B cell (primary cell): ENCODE measurements around the gene STAM2. TPM values are rescaled to one million over a fixed set of nuclear protein-coding genes. Genes with fewer than 3 reads are reported as not detected.

Experiments
- ATAC-seq: fragments of 200-7000 bp; cut with Tn5 transposase; one replicate; pipeline ENCODE4 v1.10.0; 2021; ENCODE audit warnings: low read depth, mild to moderate bottlenecking, moderate number of reproducible peaks, moderate library complexity
- CTCF ChIA-PET: fragments of 350-600 bp; sonication (Branson Sonifier 250); formaldehyde crosslinking; loops from one replicate; lab custom pipeline; 2021; ENCODE audit warnings: antibody characterized with exemption, inconsistent platforms; lab: Charles Lee
- POLR2A ChIA-PET: fragments of 350-600 bp; sonication (Branson Sonifier 250); formaldehyde crosslinking; loops from one replicate; lab custom pipeline; 2021; ENCODE audit warnings: antibody characterized with exemption; lab: Charles Lee
- DNase-seq: peaks from one replicate; pipeline ENCODE4 v3.0.0; 2013
- H2AFZ ChIP-seq: 2 replicates; pipeline ENCODE4 v1.6.1; 2012; ENCODE audit warnings: mild to moderate bottlenecking, low read depth, low read length; ENCODE audit not compliant: insufficient read depth, poor library complexity, severe bottlenecking
- H3K27ac ChIP-seq, 2 donors: 1 replicate in 1 of 2; 2 replicates in 1 of 2; pipeline ENCODE4 v1.5.1; 2012 to 2013; ENCODE audit warnings: low read length in 2 of 2, mild to moderate bottlenecking in 2 of 2, moderate library complexity in 1 of 2
- H3K27me3 ChIP-seq, 4 experiments: fragments of 200-600 bp in 1 of 4; sonication (generic) in 1 of 4; replicated peaks in 1 of 4; 1 replicate in 2 of 4; 2 replicates in 2 of 4; pipeline versions ENCODE4 v1.6.1 to v1.7.0; 2013 to 2016; ENCODE audit warnings: low read length in 3 of 4, mild to moderate bottlenecking in 2 of 4, mixed read lengths in 1 of 4, moderate library complexity in 1 of 4; ENCODE audit not compliant: insufficient read depth in 4 of 4, control insufficient read depth in 3 of 4; ENCODE audit errors: control extremely low read depth in 1 of 4
- H3K36me3 ChIP-seq, 2 experiments: replicated peaks in 1 of 2; 1 replicate in 1 of 2; 2 replicates in 1 of 2; pipeline versions ENCODE4 v1.6.1 to v1.7.1; 2013; ENCODE audit warnings: low read length in 1 of 2; ENCODE audit not compliant: insufficient read depth in 2 of 2, control insufficient read depth in 1 of 2; ENCODE audit errors: control extremely low read depth in 1 of 2, extremely low read depth in 1 of 2
- H3K4me1 ChIP-seq, 2 donors: fragments of 200-600 bp in 1 of 2; sonication (generic) in 1 of 2; 1 replicate in 1 of 2; 2 replicates in 1 of 2; pipeline versions ENCODE4 v1.5.1 to v1.6.1; 2013 to 2017; ENCODE audit warnings: low read length in 2 of 2; ENCODE audit not compliant: control insufficient read depth in 2 of 2, insufficient read depth in 2 of 2
- H3K4me2 ChIP-seq: replicated peaks from 2 replicates; pipeline ENCODE3; 2012; ENCODE audit warnings: mild to moderate bottlenecking, low read depth, low read length; ENCODE audit not compliant: poor library complexity, severe bottlenecking
- H3K4me3 ChIP-seq, 5 experiments: fragments of 200-600 bp in 1 of 5; sonication (generic) in 1 of 5; 1 replicate in 3 of 5; 2 replicates in 2 of 5; pipeline versions ENCODE4 v1.5.1 to v1.7.0; 2011 to 2016; ENCODE audit warnings: low read length in 4 of 5, mild to moderate bottlenecking in 4 of 5, low read depth in 2 of 5, control low read depth in 1 of 5, moderate library complexity in 1 of 5; ENCODE audit not compliant: insufficient read depth in 1 of 5; ENCODE audit errors: control extremely low read depth in 1 of 5, extremely low read depth in 1 of 5
- H3K79me2 ChIP-seq: fragments of 200-600 bp; sonication (generic); one replicate; pipeline ENCODE4 v1.6.0; 2016; ENCODE audit warnings: low read length; ENCODE audit not compliant: control insufficient read depth, insufficient read depth
- H3K9ac ChIP-seq: fragments of 200-600 bp; sonication (generic); 2 replicates; pipeline ENCODE4 v1.6.1; 2017; ENCODE audit warnings: mild to moderate bottlenecking, low read length, moderate library complexity
- H3K9me3 ChIP-seq, 3 donors: one replicate each; pipeline versions ENCODE4 v1.6.1 to v1.7.1; 2013; ENCODE audit warnings: low read length in 2 of 3; ENCODE audit not compliant: control insufficient read depth in 2 of 3, insufficient read depth in 1 of 3; ENCODE audit errors: control extremely low read depth in 1 of 3
- H4K20me1 ChIP-seq: 2 replicates; pipeline ENCODE4 v1.6.0; 2012; ENCODE audit warnings: mild to moderate bottlenecking, low read length; ENCODE audit not compliant: insufficient read depth, control insufficient read depth, poor library complexity, severe bottlenecking
- H3K27ac Mint-ChIP-seq: one replicate; pipeline ENCODE4 v1.8.0; 2021; ENCODE audit warnings: mixed read lengths
- H3K27me3 Mint-ChIP-seq: one replicate; pipeline ENCODE4 v1.8.0; 2021; ENCODE audit warnings: mixed read lengths
- H3K4me1 Mint-ChIP-seq: one replicate; pipeline ENCODE4 v1.8.0; 2021; ENCODE audit warnings: mixed read lengths
- H3K4me3 Mint-ChIP-seq: one replicate; pipeline ENCODE4 v1.8.0; 2021; ENCODE audit warnings: mixed read lengths
- H3K9me3 Mint-ChIP-seq: one replicate; pipeline ENCODE4 v1.8.0; 2022; ENCODE audit warnings: mixed read lengths; ENCODE audit not compliant: insufficient read depth
- CTCF ChIP-seq: fragments of 200-600 bp; IDR thresholded peaks from one replicate; pipeline ENCODE4 v1.8.0; 2022; ENCODE audit warnings: antibody characterized with exemption, mild to moderate bottlenecking
- EZH2 ChIP-seq: IDR thresholded peaks from 2 replicates; pipeline ENCODE4 v1.6.1; 2012; ENCODE audit warnings: borderline replicate concordance, low read depth, mild to moderate bottlenecking, moderate library complexity, low read length; ENCODE audit not compliant: insufficient read depth, poor library complexity, severe bottlenecking
- WGBS: methylation state at CpG from one replicate; pipeline ENCODE4 v1.1.5; 2013; ENCODE audit warnings: missing lambda C conversion rate; ENCODE audit not compliant: insufficient coverage; 5-methylcytosine and 5-hydroxymethylcytosine counted together
- intact Hi-C: fragments of 100-400 bp; cut with micrococcal nuclease; formaldehyde crosslinking; loops from one replicate; pipeline ENCODE4 v1.10.0; 2022
- polyA plus RNA-seq: library from polyadenylated mRNA; depleted of rRNA; stranded (reverse); fragments of >200 nt; gene quantifications from 2 replicates; pipeline ENCODE4 v1.2.3, GENCODE V29; 2012
- total RNA-seq, 2 donors: library from RNA; stranded (reverse); fragments of 120-200 nt in 1 of 2; gene quantifications; 1 replicate in 1 of 2; 2 replicates in 1 of 2; pipeline versions ENCODE4 v1.2.3 to v1.2.4, GENCODE V29; 2013 to 2022

STAM2 gene
- total and polyA plus RNA-seq, 2 donors (not counting 1 experiment from before 2014, with no cell fraction given): 5.7 to 30.2 TPM

GRCh38 chr2:152072011-152072410 is 103.6 kb downstream of the STAM2 start:
- H3K9me3 Mint-ChIP-seq: no peaks in the 10 kb centered on the region
- ATAC-seq (no peak), DNase-seq (no peak)
- Histone ChIP-seq H3K4me3 (no peak overlapping the region), H3K27me3 (no peaks in the 10 kb centered on the region), H3K36me3 (no peaks in the 10 kb centered on the region), H2AFZ (no peak overlapping the region), H3K27ac (no peak overlapping the region), H3K4me2 (no peak overlapping the region), H3K4me1 (peaks cover 8 to 12% of the 10 kb centered on the region in 2 donors), H4K20me1 (no peaks in the 10 kb centered on the region), H3K9me3 (no peaks in the 10 kb centered on the region), H3K9ac (no peak overlapping the region), H3K79me2 (no peaks in the 10 kb centered on the region)
- CTCF ChIA-PET: no interaction called here
- H3K27me3 Mint-ChIP-seq: no peaks in the 10 kb centered on the region
- POLR2A ChIA-PET: no interaction called here
- 83% methylated on average over 1 of the region's 2 CpGs for WGBS
- H3K27ac Mint-ChIP-seq: no peak overlapping the region
- TF ChIP-seq EZH2: no peak
- intact Hi-C loops: no loop called here
- H3K4me3 Mint-ChIP-seq: no peak overlapping the region
- peaks cover 13% of the 10 kb centered on the region for H3K4me1 Mint-ChIP-seq

GRCh38 chr2:152071518-152071917 is 104.0 kb downstream of the STAM2 start:
- Histone ChIP-seq H3K27me3 (no peaks in the 10 kb centered on the region), H3K4me2 (peak overlapping the region; percentile 44), H3K79me2 (no peaks in the 10 kb centered on the region), H3K36me3 (no peaks in the 10 kb centered on the region), H3K4me3 (no peak overlapping the region), H3K27ac (no peak overlapping the region), H4K20me1 (no peaks in the 10 kb centered on the region), H3K9ac (no peak overlapping the region), H2AFZ (peak overlapping the region; percentile 51), H3K4me1 (peaks cover 8 to 12% of the 10 kb centered on the region in 2 donors), H3K9me3 (no peaks in the 10 kb centered on the region)
- intact Hi-C loops: no loop called here
- H3K4me3 Mint-ChIP-seq: no peak overlapping the region
- ATAC-seq (no peak), DNase-seq (no peak)
- ChIA-PET POLR2A (no interaction called here), CTCF (no interaction called here)
- no peak overlapping the region for H3K27ac Mint-ChIP-seq
- TF ChIP-seq CTCF: no peak
- TF ChIP-seq EZH2: no peak
- H3K4me1 Mint-ChIP-seq: peaks cover 13% of the 10 kb centered on the region
- H3K27me3 Mint-ChIP-seq: no peaks in the 10 kb centered on the region
- WGBS: no CpG with 5 or more reads among the region's 1 CpG
- H3K9me3 Mint-ChIP-seq: no peaks in the 10 kb centered on the region
